Transverse colon (tissue), 4 donors: ENCODE data around the gene TMEM50A. TPM values are rescaled to one million over a fixed set of nuclear protein-coding genes. Genes with fewer than 3 reads are reported as not detected.
"Not testable (repeated sequence)": the region's sequence is repeated elsewhere in the genome, so short reads cannot be mapped to it uniquely, and the experiment has no call there.

ENCODE experiments used
- DNase-seq: peaks from one replicate; pipeline ENCODE4 v3.0.0-alpha.2; 2019
- H3K27ac ChIP-seq, 4 donors: fragments of 200-600 bp; sonication (generic); 2 replicates each; pipeline ENCODE4 v1.5.1; 2016 to 2018; ENCODE audit warnings: inconsistent platforms in 4 of 4
- H3K27me3 ChIP-seq: fragments of 200-600 bp; sonication (generic); 2 replicates; pipeline ENCODE4 v1.5.1; 2017; ENCODE audit warnings: inconsistent platforms
- H3K36me3 ChIP-seq, 4 donors: fragments of 200-600 bp; sonication (generic); 2 replicates each; pipeline ENCODE4 v1.5.1; 2017 to 2019; ENCODE audit warnings: inconsistent platforms in 4 of 4
- H3K4me1 ChIP-seq, 4 donors: fragments of 200-600 bp; sonication (generic); 2 replicates each; pipeline ENCODE4 v1.5.1; 2017 to 2020; ENCODE audit warnings: inconsistent platforms in 4 of 4
- H3K4me3 ChIP-seq, 4 donors: fragments of 200-600 bp; sonication (generic); 1 replicate in 1 of 4; 2 replicates in 3 of 4; pipeline versions ENCODE4 v1.5.1 to v1.6.1; 2017 to 2019; ENCODE audit warnings: inconsistent platforms in 4 of 4
- H3K9me3 ChIP-seq, 2 donors: fragments of 200-600 bp; sonication (generic); 2 replicates each; pipeline ENCODE4 v1.5.1; 2017 to 2019; ENCODE audit warnings: inconsistent platforms in 2 of 2
- WGBS, 2 donors: methylation state at CpG; one replicate each; pipeline ENCODE4 v1.1.5; 2018; ENCODE audit warnings: low coverage in 1 of 2; 5-methylcytosine and 5-hydroxymethylcytosine counted together
- in situ Hi-C, 4 donors: fragments of 200-750 bp; cut with MboI; loops; one replicate each; pipeline versions ENCODE4 v1.15.0 to v1.15.1; 2017; ENCODE audit warnings: low sequenced_read_pairs in 3 of 4, low pct_ligation_motif_present in 1 of 4, low pct_unique_long_range_greater_than_20kb in 1 of 4
- intact Hi-C: fragments of 100-400 bp; cut with DNase I; formaldehyde crosslinking; loops from one replicate; pipeline ENCODE4 v1.15.1; 2023; ENCODE audit warnings: low total_unique reads
- total RNA-seq, 4 donors: library from RNA; depleted of rRNA; stranded (reverse); fragments of >200 nt; gene quantifications; one replicate each; pipeline ENCODE4 v1.1.0, GENCODE V29; 2016
- TF ChIP-seq, protein P1 (sequence below), 5 experiments: fragments of 200-600 bp in 3 of 5; fragments of 450-650 bp in 2 of 5; sonication (generic) in 3 of 5; IDR thresholded peaks; 1 replicate in 2 of 5; 2 replicates in 3 of 5; pipeline ENCODE4 v1.5.1; 2016 to 2017; ENCODE audit warnings: antibody characterized with exemption in 5 of 5, inconsistent platforms in 3 of 5, mild to moderate bottlenecking in 2 of 5, moderate library complexity in 1 of 5

TMEM50A gene
- total RNA-seq, 4 donors from 2014 or later = 21.7 to 108 (median 74.6) TPM

DNA sequence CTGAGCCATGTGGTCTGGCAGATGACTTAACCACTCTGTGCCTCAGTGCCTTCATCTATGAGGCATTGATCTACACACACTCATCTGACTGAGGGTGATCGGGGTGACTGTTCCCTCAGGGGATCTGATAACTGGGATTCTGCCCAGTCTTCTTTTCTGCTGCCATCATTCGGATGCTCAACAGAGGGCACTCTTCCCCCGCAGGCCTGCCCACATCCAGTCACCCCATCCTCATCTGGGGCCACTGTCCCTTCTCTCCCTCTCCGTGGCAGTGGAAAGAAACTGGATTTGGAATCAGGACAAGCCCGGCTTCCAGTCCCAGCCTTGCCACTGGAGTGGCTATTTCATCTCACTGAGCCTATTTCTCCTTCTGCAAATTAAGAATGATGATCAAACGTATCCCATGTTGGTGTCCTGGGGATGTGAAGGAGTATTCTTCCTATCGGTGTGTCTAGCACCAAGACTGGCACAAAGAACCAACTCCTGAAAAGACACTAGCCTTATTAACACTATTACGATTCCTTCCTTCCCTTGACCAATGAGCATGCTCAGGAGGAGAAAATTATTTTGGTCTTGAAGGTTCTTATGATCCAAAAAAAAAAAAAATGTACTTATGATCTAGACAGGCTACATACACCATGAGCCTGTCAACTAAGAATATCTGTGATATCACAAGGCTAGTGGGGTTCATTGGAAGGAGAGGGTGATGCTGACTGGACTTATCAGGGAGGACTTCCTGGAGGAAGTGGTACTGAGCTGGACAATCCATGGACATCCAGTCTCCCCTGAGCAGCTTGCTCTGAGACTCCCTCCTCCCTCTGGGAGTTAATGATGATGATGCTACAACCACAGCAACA, 65.0 kb downstream of the TMEM50A start:
- intact Hi-C loops (loop anchor here (10.0 kb wide), 1 partner anchor 122 kb away; no protein-coding TSS in a partner anchor), in situ Hi-C loops (loop anchor here in 3 of 4 donors (10.0 kb wide), 2 partner anchors 118 to 122 kb away; no protein-coding TSS in a partner anchor)
- not testable (repeated sequence) for H3K4me1 ChIP-seq, H3K4me3 ChIP-seq, DNase-seq, H3K36me3 ChIP-seq, H3K9me3 ChIP-seq, H3K27me3 ChIP-seq, H3K27ac ChIP-seq
- 20% methylated on average over 7 of the region's 8 CpGs; no CpG with 5 or more reads in 1 of the 2 donors for WGBS, 2 donors
- TF ChIP-seq, protein P1, sequence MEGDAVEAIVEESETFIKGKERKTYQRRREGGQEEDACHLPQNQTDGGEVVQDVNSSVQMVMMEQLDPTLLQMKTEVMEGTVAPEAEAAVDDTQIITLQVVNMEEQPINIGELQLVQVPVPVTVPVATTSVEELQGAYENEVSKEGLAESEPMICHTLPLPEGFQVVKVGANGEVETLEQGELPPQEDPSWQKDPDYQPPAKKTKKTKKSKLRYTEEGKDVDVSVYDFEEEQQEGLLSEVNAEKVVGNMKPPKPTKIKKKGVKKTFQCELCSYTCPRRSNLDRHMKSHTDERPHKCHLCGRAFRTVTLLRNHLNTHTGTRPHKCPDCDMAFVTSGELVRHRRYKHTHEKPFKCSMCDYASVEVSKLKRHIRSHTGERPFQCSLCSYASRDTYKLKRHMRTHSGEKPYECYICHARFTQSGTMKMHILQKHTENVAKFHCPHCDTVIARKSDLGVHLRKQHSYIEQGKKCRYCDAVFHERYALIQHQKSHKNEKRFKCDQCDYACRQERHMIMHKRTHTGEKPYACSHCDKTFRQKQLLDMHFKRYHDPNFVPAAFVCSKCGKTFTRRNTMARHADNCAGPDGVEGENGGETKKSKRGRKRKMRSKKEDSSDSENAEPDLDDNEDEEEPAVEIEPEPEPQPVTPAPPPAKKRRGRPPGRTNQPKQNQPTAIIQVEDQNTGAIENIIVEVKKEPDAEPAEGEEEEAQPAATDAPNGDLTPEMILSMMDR (IDR thresholded peaks at IDR 0.05) = peak in 3 of 5 experiments; percentile 27 to 35 (median 33)

DNA sequence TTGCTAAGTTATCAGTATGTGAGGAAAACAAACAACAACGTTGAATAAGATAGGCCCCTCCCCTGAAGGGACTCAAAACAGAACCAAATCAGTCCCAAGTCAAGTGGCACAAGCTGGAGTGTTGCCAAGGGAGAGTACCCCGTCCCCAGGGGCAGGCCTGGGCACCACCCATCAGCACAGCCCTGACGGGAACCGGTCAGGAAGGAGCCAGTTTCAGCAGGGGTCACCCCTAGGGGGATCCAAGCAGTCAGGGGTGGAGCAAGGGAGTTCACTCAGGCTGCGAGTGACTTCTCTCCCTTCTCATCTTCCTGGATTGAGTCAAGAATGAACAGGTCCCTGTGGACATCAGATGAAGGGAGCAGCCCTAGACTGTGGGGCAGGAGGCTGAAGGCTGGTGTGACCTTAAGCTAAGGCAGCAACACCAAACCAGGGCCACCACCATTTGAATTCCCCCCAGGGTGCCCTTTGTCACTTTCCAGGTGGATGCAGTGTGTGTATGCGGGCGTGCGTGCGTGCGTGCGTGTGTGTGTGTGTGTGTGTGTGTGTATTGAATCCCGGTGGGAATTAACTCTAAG, 67.7 kb downstream of the TMEM50A start:
- WGBS, 2 donors = 69% methylated on average over 8 of the region's 12 CpGs; no CpG with 5 or more reads in 1 of the 2 donors
- H3K9me3 ChIP-seq, H3K27me3 ChIP-seq, H3K27ac ChIP-seq, H3K36me3 ChIP-seq, H3K4me1 ChIP-seq, H3K4me3 ChIP-seq, DNase-seq: not testable (repeated sequence)
- intact Hi-C loops (loop anchor here (10.0 kb wide), 1 partner anchor 119 kb away; no protein-coding TSS in a partner anchor), in situ Hi-C loops (loop anchor here in 3 of 4 donors (10.0 kb wide), 2 partner anchors 119 to 121 kb away; no protein-coding TSS in a partner anchor)

DNA sequence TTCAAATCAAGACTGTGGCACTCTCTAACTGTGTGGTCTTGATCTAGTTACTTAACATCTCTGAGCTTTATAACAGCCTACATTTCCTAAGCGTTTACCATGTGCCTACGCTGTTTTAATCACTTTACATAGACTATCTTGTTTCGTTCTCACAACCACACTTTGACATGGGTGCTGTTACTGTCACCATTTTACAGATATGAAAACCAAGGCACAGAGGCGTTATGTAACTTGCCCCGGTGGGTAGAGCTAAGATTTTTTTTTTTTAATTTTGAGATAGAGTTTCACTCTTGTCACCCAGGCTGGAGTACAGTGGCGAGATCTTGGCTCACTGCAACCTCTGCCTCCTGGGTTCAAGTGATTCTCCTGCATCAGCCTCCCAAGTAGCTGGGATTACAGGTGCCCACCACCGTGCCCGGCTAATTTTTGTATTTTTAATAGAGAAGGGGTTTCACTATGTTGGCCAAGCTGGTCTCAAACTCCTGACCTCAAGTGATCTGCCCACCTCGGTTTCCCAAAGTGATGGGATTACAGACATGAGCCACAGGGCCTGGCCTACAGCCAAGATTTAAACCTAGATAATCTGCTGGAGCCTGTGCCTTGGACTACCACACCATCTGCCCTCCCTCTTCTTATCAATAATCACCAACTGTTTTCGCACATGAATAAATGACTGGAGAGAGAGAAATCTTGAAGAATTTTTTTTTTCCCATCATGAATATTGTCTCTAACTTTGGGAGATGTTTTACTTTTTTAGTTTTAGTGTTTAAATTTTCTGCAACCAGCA, 71.7 kb downstream of the TMEM50A start:
- not testable (repeated sequence) for DNase-seq, H3K27ac ChIP-seq, H3K9me3 ChIP-seq, H3K4me3 ChIP-seq, H3K27me3 ChIP-seq, H3K36me3 ChIP-seq, H3K4me1 ChIP-seq
- intact Hi-C loops (loop anchor here (10.0 kb wide), 1 partner anchor 115 kb away; no protein-coding TSS in a partner anchor), in situ Hi-C loops (loop anchor here in 3 of 4 donors (10.0 kb wide), 2 partner anchors 115 to 125 kb away; no protein-coding TSS in a partner anchor)
- WGBS, 2 donors = 84 to 93% methylated on average over 3 to 10 of the region's 10 CpGs

Other genes starting within 250 kb of the TMEM50A start
- gene SYF2, start 105.8 kb upstream of the TMEM50A start, total RNA-seq = 10 to 100 TPM in 3 of 4 donors, 1 to 10 TPM in 1; 2.8 to 63.1 (median 36.6) TPM
- 100 to 1,000 TPM; 231 to 467 (median 279) TPM for gene RSRP1, start 90.9 kb upstream of the TMEM50A start, total RNA-seq
- not detected for gene RHD, start 65.8 kb upstream of the TMEM50A start, total RNA-seq
- gene RHCE, start 82.5 kb downstream of the TMEM50A start, total RNA-seq = not detected
- gene MACO1, start 92.6 kb downstream of the TMEM50A start, total RNA-seq = 10 to 100 TPM; 11.3 to 24.9 (median 19.0) TPM
- gene LDLRAP1, start 205.3 kb downstream of the TMEM50A start, total RNA-seq = 10 to 100 TPM; 24.9 to 75.6 (median 37.8) TPM